ENCODE measurements around the gene ASB3. TPM values are rescaled to one million over a fixed set of nuclear protein-coding genes. Genes with fewer than 3 reads are reported as not detected.
"Not testable (repeated sequence)": the region's sequence is repeated elsewhere in the genome, so short reads cannot be mapped to it uniquely, and the experiment has no call there.

ASB3 gene
- total RNA-seq, 1 experiment from 2014 or later = 23.1 TPM

GRCh38 chr2:53823639-53824038 lies 36.9 kb upstream of the ASB3 start:
- peaks cover 10% of the 10 kb centered on the region; the same call in 1 of the 2 replicates for H3K4me1 ChIP-seq (ENCODE audit: insufficient read depth, low read length)
- H2AFZ ChIP-seq (ENCODE audit: low read length); H3K23me2 ChIP-seq (ENCODE audit: insufficient read length, low read depth, low read length, poor library complexity, severe bottlenecking); H3K36me3 Mint-ChIP-seq (ENCODE audit: insufficient read depth in 1 of 3, low read depth in 3 of 3); H3K79me1 ChIP-seq (ENCODE audit: insufficient read depth, low read depth, low read length, poor library complexity, severe bottlenecking); H3K27ac ChIP-seq (ENCODE audit: insufficient read length, low read depth, low read length); H3T11ph ChIP-seq (ENCODE audit: low read length); H3K79me2 ChIP-seq (ENCODE audit: insufficient read depth, low read length); H3K18ac ChIP-seq (ENCODE audit: insufficient read length, low read depth, low read length); H3K27me3 Mint-ChIP-seq (ENCODE audit: low read depth); H3K27me3 ChIP-seq (ENCODE audit: insufficient read depth, low read length); H3K56ac ChIP-seq (ENCODE audit: insufficient read length, low read depth, low read length); H4K91ac ChIP-seq (ENCODE audit: insufficient read length, low read depth, low read length); DNase-seq; H3K4ac ChIP-seq (ENCODE audit: low read depth, low read length); H3K9ac ChIP-seq (ENCODE audit: extremely low read depth, insufficient read length, low read length); H2BK20ac ChIP-seq (ENCODE audit: low read depth, low read length, poor library complexity, severe bottlenecking); H3K9me3 ChIP-seq (ENCODE audit: control insufficient read depth, low read depth, low read length); H3K4me2 ChIP-seq (ENCODE audit: insufficient read depth, insufficient read length, low read length); H2BK15ac ChIP-seq (ENCODE audit: low read depth, low read length); H4K5ac ChIP-seq (ENCODE audit: insufficient read length, low read depth, low read length); H2BK5ac ChIP-seq (ENCODE audit: insufficient read length, low read length); H2BK12ac ChIP-seq (ENCODE audit: insufficient read length, low read depth, low read length); H3K4me3 Mint-ChIP-seq; H3K9me3 Mint-ChIP-seq; H3K27ac Mint-ChIP-seq; H3K23ac ChIP-seq (ENCODE audit: insufficient read length, low read depth, low read length); H3K14ac ChIP-seq (ENCODE audit: insufficient read depth, low read length); H2AK5ac ChIP-seq (ENCODE audit: insufficient read length, low read length); H2BK120ac ChIP-seq (ENCODE audit: low read depth, low read length, poor library complexity, severe bottlenecking); H4K8ac ChIP-seq (replicated peaks; ENCODE audit: insufficient read length, low read depth, low read length); H4K20me1 ChIP-seq (ENCODE audit: control insufficient read depth, insufficient read depth, insufficient read length): not testable (repeated sequence)
- H3K4me1 Mint-ChIP-seq = peaks cover 24 to 32% of the 10 kb centered on the region in 2 experiments
- TF ChIP-seq CTCF (conservative IDR thresholded peaks at IDR 0.05) = peak; percentile 57
- no CpG with 5 or more reads among the region's 9 CpGs for WGBS (ENCODE audit: extremely low coverage, insufficient read length, low lambda C conversion rate)

Data from H9 (cell line).